Liver (tissue), 9 donors: ENCODE data around the gene OSBPL5. TPM values are rescaled to one million over a fixed set of nuclear protein-coding genes. Genes with fewer than 3 reads are reported as not detected.

Experiments used
- DNase-seq: peaks from one replicate; pipeline ENCODE4 v3.0.0-alpha.2; 2017; ENCODE audit warnings: low spot score
- H3K27ac ChIP-seq, 2 donors: one replicate each; pipeline ENCODE4 v1.7.0; 2013; ENCODE audit warnings: inconsistent platforms in 2 of 2, low read length in 2 of 2, control low read depth in 1 of 2, low read depth in 1 of 2, mild to moderate bottlenecking in 1 of 2
- H3K27me3 ChIP-seq, 4 donors: one replicate each; pipeline versions ENCODE4 v1.6.1 to v1.7.0; 2013; ENCODE audit warnings: low read length in 3 of 4, inconsistent platforms in 1 of 4, mild to moderate bottlenecking in 1 of 4, moderate library complexity in 1 of 4; ENCODE audit not compliant: control insufficient read depth in 4 of 4, insufficient read depth in 4 of 4
- H3K36me3 ChIP-seq, 4 donors: one replicate each; pipeline versions ENCODE4 v1.6.1 to v1.7.0; 2013; ENCODE audit warnings: low read length in 3 of 4, mild to moderate bottlenecking in 3 of 4, low read depth in 1 of 4, moderate library complexity in 1 of 4; ENCODE audit not compliant: control insufficient read depth in 4 of 4, insufficient read depth in 3 of 4
- H3K4me1 ChIP-seq, 4 donors: one replicate each; pipeline versions ENCODE4 v1.6.1 to v1.7.0; 2013; ENCODE audit warnings: low read length in 3 of 4, mild to moderate bottlenecking in 3 of 4, moderate library complexity in 1 of 4; ENCODE audit not compliant: control insufficient read depth in 4 of 4, insufficient read depth in 4 of 4
- H3K4me3 ChIP-seq, 3 donors: one replicate each; pipeline versions ENCODE4 v1.6.1 to v1.7.0; 2013; ENCODE audit warnings: low read length in 3 of 3, control low read depth in 1 of 3, low read depth in 1 of 3, mild to moderate bottlenecking in 1 of 3
- H3K9ac ChIP-seq, 2 donors: one replicate each; pipeline ENCODE4 v1.7.0; 2013; ENCODE audit warnings: low read length in 2 of 2, mild to moderate bottlenecking in 2 of 2, moderate library complexity in 2 of 2, control low read depth in 1 of 2, low read depth in 1 of 2
- H3K9me3 ChIP-seq, 4 donors: one replicate each; pipeline versions ENCODE4 v1.6.1 to v1.7.0; 2013; ENCODE audit warnings: low read length in 3 of 4; ENCODE audit not compliant: control insufficient read depth in 4 of 4
- ATF3 ChIP-seq: IDR thresholded peaks from 2 replicates; pipeline ENCODE4 v1.6.1; 2016; ENCODE audit warnings: antibody characterized with exemption
- CTCF ChIP-seq: fragments of 150-350 bp; IDR thresholded peaks from 2 replicates; pipeline ENCODE4 v1.5.1; 2017; ENCODE audit warnings: improper control_type of control experiment, low read depth, low read length; ENCODE audit not compliant: missing input control
- EGR1 ChIP-seq, 2 donors: IDR thresholded peaks; 2 replicates each; pipeline ENCODE4 v1.6.1; 2016 to 2018; ENCODE audit warnings: antibody characterized with exemption in 2 of 2, low read depth in 2 of 2
- FOXA1 ChIP-seq: IDR thresholded peaks from 2 replicates; pipeline ENCODE4 v1.6.1; 2016; ENCODE audit warnings: antibody characterized with exemption
- FOXA2 ChIP-seq: IDR thresholded peaks from 2 replicates; pipeline ENCODE4 v1.6.1; 2016; ENCODE audit warnings: antibody characterized with exemption
- GABPA ChIP-seq, 2 donors: IDR thresholded peaks in 1 of 2; conservative IDR thresholded peaks in 1 of 2; 2 replicates each; pipeline ENCODE4 v1.6.1; 2016; ENCODE audit warnings: antibody characterized with exemption in 2 of 2, mild to moderate bottlenecking in 1 of 2, moderate library complexity in 1 of 2
- HNF4A ChIP-seq, 2 donors: conservative IDR thresholded peaks; 2 replicates each; pipeline ENCODE4 v1.6.1; 2016; ENCODE audit warnings: antibody characterized with exemption in 2 of 2, mild to moderate bottlenecking in 2 of 2
- HNF4G ChIP-seq: IDR thresholded peaks from 2 replicates; pipeline ENCODE4 v1.6.1; 2016; ENCODE audit warnings: antibody characterized with exemption
- JUND ChIP-seq, 2 donors: IDR thresholded peaks; 2 replicates each; pipeline ENCODE4 v1.6.1; 2016; ENCODE audit warnings: antibody characterized with exemption in 2 of 2
- MAX ChIP-seq: IDR thresholded peaks from 2 replicates; pipeline ENCODE4 v1.6.1; 2016; ENCODE audit warnings: antibody characterized with exemption
- NR2F2 ChIP-seq: IDR thresholded peaks from 2 replicates; pipeline ENCODE4 v1.6.1; 2016; ENCODE audit warnings: antibody characterized with exemption
- RAD21 ChIP-seq, 2 donors: IDR thresholded peaks; 2 replicates each; pipeline ENCODE4 v1.6.1; 2016; ENCODE audit warnings: antibody characterized with exemption in 2 of 2, mild to moderate bottlenecking in 2 of 2
- REST ChIP-seq: IDR thresholded peaks from 2 replicates; pipeline ENCODE4 v1.6.1; 2016; ENCODE audit warnings: antibody characterized with exemption, mild to moderate bottlenecking
- RXRA ChIP-seq, 2 donors: IDR thresholded peaks; 2 replicates each; pipeline ENCODE4 v1.6.1; 2017 to 2018; ENCODE audit warnings: antibody characterized with exemption in 2 of 2, mild to moderate bottlenecking in 1 of 2
- SP1 ChIP-seq: IDR thresholded peaks from 2 replicates; pipeline ENCODE4 v1.6.1; 2018; ENCODE audit warnings: antibody characterized with exemption, mild to moderate bottlenecking
- TAF1 ChIP-seq: conservative IDR thresholded peaks from 2 replicates; pipeline ENCODE4 v1.6.1; 2016; ENCODE audit warnings: antibody characterized with exemption, mild to moderate bottlenecking
- YY1 ChIP-seq: IDR thresholded peaks from 2 replicates; pipeline ENCODE4 v1.6.1; 2016; ENCODE audit warnings: antibody characterized with exemption, mild to moderate bottlenecking
- ZBTB33 ChIP-seq: IDR thresholded peaks from 2 replicates; pipeline ENCODE4 v1.6.1; 2016; ENCODE audit warnings: antibody characterized with exemption
- WGBS: extraction: QIAGEN DNeasy Blood & Tissue Kit; methylation state at CpG from one replicate; pipeline ENCODE4 v1.1.7; 2013; 5-methylcytosine and 5-hydroxymethylcytosine counted together
- polyA plus RNA-seq, 2 donors: library from polyadenylated mRNA; stranded (reverse) in 1 of 2; unstranded in 1 of 2; fragments of 200-250 nt in 1 of 2; fragments of >200 nt in 1 of 2; fragmentation: Nextera tagmentation in 1 of 2; extraction: Ambion mirVana in 1 of 2; gene quantifications; one replicate each; pipeline versions ENCODE4 v1.2.1 to v1.2.3, GENCODE V29; 2013 to 2015
- total RNA-seq, 2 donors: library from RNA; depleted of rRNA; stranded (reverse); fragments of >200 nt; gene quantifications; one replicate each; pipeline ENCODE4 v1.2.3, GENCODE V29; 2014
- donor health status: healthy.
- donor health status: healthy.
- donor health status: healthy.
- donor health status: healthy.
- donor health status: healthy.

Gene OSBPL5
- total and polyA plus RNA-seq, 4 donors = 0.74 to 6.2 (median 3.9) TPM

GRCh38 chr11:3158131-3158591 lies 6.9 kb downstream of the OSBPL5 start:
- H3K9ac ChIP-seq = no peak overlapping the region
- 91% methylated on average over 18 of the region's 18 CpGs for WGBS

GRCh38 chr11:3157381-3158130 lies 7.6 kb downstream of the OSBPL5 start:
- H3K9ac ChIP-seq = no peak overlapping the region
- no peak overlapping the region for H3K27ac ChIP-seq
- H3K36me3 ChIP-seq = no peaks in the 10 kb centered on the region
- TF ChIP-seq EGR1 (IDR thresholded peaks at IDR 0.05; ENCODE audit: low read depth in 2 of 2) = no peak
- TF ChIP-seq JUND (IDR thresholded peaks at IDR 0.05) = no peak
- TF ChIP-seq FOXA1 = no peak
- TF ChIP-seq YY1 = no peak
- no peak for TF ChIP-seq RAD21 (IDR thresholded peaks at IDR 0.05)
- TF ChIP-seq GABPA (IDR thresholded peaks at IDR 0.05 in 1 of 2, conservative IDR thresholded peaks at IDR 0.05 in 1 of 2) = no peak
- no peak for TF ChIP-seq ATF3
- TF ChIP-seq SP1 = no peak
- no peak for TF ChIP-seq RXRA (IDR thresholded peaks at IDR 0.05)
- TF ChIP-seq CTCF = no peak
- no peak for TF ChIP-seq ZBTB33
- TF ChIP-seq TAF1 = no peak
- TF ChIP-seq FOXA2 = no peak
- no peak for TF ChIP-seq HNF4G
- no peak for TF ChIP-seq NR2F2
- TF ChIP-seq HNF4A (conservative IDR thresholded peaks at IDR 0.05) = no peak
- no peak for TF ChIP-seq REST
- no peak for TF ChIP-seq MAX
- WGBS = 84% methylated on average over 22 of the region's 22 CpGs
- H3K4me1 ChIP-seq = peaks cover 0 to 7% (median 4%) of the 10 kb centered on the region in 4 donors
- no peaks in the 10 kb centered on the region for H3K9me3 ChIP-seq
- no peak for DNase-seq
- peaks cover 0 to 2% (median 0%) of the 10 kb centered on the region in 4 donors for H3K27me3 ChIP-seq
- H3K4me3 ChIP-seq = no peak overlapping the region

More at GRCh38 chr11:3158131-3158591, 6.9 kb downstream of the OSBPL5 start:
- Histone ChIP-seq H3K4me1 (peaks cover 0 to 7% (median 4%) of the 10 kb centered on the region in 4 donors), H3K4me3 (no peak overlapping the region), H3K9me3 (no peaks in the 10 kb centered on the region), H3K36me3 (no peaks in the 10 kb centered on the region), H3K27me3 (peaks cover 0 to 2% (median 0%) of the 10 kb centered on the region in 4 donors), H3K27ac (no peak overlapping the region)
- DNase-seq = no peak
- TF ChIP-seq GABPA (IDR thresholded peaks at IDR 0.05 in 1 of 2, conservative IDR thresholded peaks at IDR 0.05 in 1 of 2) (no peak), CTCF (no peak)
